Adrenal gland (tissue), 12 donors: ENCODE results near the gene DLEC1. TPM values are rescaled to one million over a fixed set of nuclear protein-coding genes. Genes with fewer than 3 reads are reported as not detected.
A peak's percentile ranks its signal among the peaks of the same experiment; 100 is the strongest.

ENCODE experiments used
- DNase-seq, 7 donors: peaks; one replicate each; pipeline ENCODE4 v3.0.0-alpha.2; 2019 to 2020
- H3K27ac ChIP-seq, 5 donors: fragments of 200-600 bp; sonication (generic) in 4 of 5; 1 replicate in 3 of 5; 2 replicates in 2 of 5; pipeline versions ENCODE4 v1.5.1 to v1.8.0; 2016 to 2020; ENCODE audit warnings: mild to moderate bottlenecking in 1 of 5
- H3K27me3 ChIP-seq: fragments of 200-600 bp; 2 replicates; pipeline ENCODE4 v1.8.0; 2021
- H3K36me3 ChIP-seq, 2 donors: fragments of 200-600 bp; replicated peaks in 1 of 2; 1 replicate in 1 of 2; 2 replicates in 1 of 2; pipeline versions ENCODE4 v1.5.1 to v1.8.0; 2018 to 2022
- H3K4me1 ChIP-seq, 2 donors: fragments of 200-600 bp; replicated peaks in 1 of 2; 1 replicate in 1 of 2; 2 replicates in 1 of 2; pipeline versions ENCODE4 v1.5.1 to v1.8.0; 2018 to 2021
- H3K4me3 ChIP-seq, 4 donors: fragments of 200-600 bp; sonication (generic) in 3 of 4; one replicate each; pipeline ENCODE4 v1.5.1; 2016 to 2018
- H3K9me3 ChIP-seq, 3 donors: fragments of 200-600 bp; sonication (generic) in 1 of 3; replicated peaks in 1 of 3; 1 replicate in 2 of 3; 2 replicates in 1 of 3; pipeline versions ENCODE4 v1.5.1 to v1.8.0; 2016 to 2021
- POLR2A ChIP-seq, 2 donors: fragments of 450-650 bp; IDR thresholded peaks; one replicate each; pipeline ENCODE4 v1.6.1; 2017; ENCODE audit warnings: antibody characterized with exemption in 2 of 2, mild to moderate bottlenecking in 2 of 2, moderate library complexity in 1 of 2
- WGBS, 4 donors: extraction: QIAGEN DNeasy Blood & Tissue Kit in 2 of 4; methylation state at CpG; one replicate each; pipeline versions ENCODE4 v1.1.5 to v1.1.7; 2013 to 2017; 5-methylcytosine and 5-hydroxymethylcytosine counted together
- intact Hi-C, 2 donors: fragments of 100-400 bp; cut with DNase I; formaldehyde crosslinking; loops; one replicate each; pipeline versions ENCODE4 v1.14.1 to v1.15.0; 2022 to 2023
- polyA plus RNA-seq, 3 donors: library from polyadenylated mRNA; stranded (reverse); fragments of 200-250 nt in 2 of 3; fragments of 350-450 nt in 1 of 3; fragmentation: Illumina TruSeq in 1 of 3; extraction: RNeasy Lipid Tissue Mini Kit (QIAGEN cat#74804) in 1 of 3; gene quantifications; one replicate each; pipeline ENCODE4 v1.2.3, GENCODE V29; 2013 to 2014
- total RNA-seq, 9 donors: library from RNA; depleted of rRNA in 4 of 9; stranded (reverse); fragments of >200 nt in 4 of 9; fragments of 120-200 nt in 1 of 9; fragmentation: NEBNext Ultra II Directional in 1 of 9; extraction: Animal tissue kit (Norgen Biotek cat#: 25700) in 1 of 9; gene quantifications; one replicate each; pipeline versions ENCODE4 v1.1.0 to v1.2.4, GENCODE V29; 2013 to 2023
- TF ChIP-seq, protein P1 (sequence below), 6 experiments: fragments of 450-650 bp in 4 of 6; fragments of 200-600 bp in 2 of 6; sonication (generic) in 1 of 6; IDR thresholded peaks; 1 replicate in 5 of 6; 2 replicates in 1 of 6; pipeline versions ENCODE4 v1.5.1 to v1.8.0; 2016 to 2021; ENCODE audit warnings: antibody characterized with exemption in 6 of 6, mild to moderate bottlenecking in 2 of 6, moderate library complexity in 1 of 6
- donor health status: healthy with polysubstance abuse.
- donor health status: Bipolar disorder and iron deficiency.
- donor health status: DM: yes; HTN: yes; CAD: no.
- donor health status: DM: no; HTN: no; CAD: no.
- donor health status: DM: no; HTN: no; CAD: no.
- donor health status: DM: yes; HTN: yes; CAD: no.

The DLEC1 gene
- total and polyA plus RNA-seq, 12 donors = 0.18 to 2.0 (median 1.1) TPM

DNA sequence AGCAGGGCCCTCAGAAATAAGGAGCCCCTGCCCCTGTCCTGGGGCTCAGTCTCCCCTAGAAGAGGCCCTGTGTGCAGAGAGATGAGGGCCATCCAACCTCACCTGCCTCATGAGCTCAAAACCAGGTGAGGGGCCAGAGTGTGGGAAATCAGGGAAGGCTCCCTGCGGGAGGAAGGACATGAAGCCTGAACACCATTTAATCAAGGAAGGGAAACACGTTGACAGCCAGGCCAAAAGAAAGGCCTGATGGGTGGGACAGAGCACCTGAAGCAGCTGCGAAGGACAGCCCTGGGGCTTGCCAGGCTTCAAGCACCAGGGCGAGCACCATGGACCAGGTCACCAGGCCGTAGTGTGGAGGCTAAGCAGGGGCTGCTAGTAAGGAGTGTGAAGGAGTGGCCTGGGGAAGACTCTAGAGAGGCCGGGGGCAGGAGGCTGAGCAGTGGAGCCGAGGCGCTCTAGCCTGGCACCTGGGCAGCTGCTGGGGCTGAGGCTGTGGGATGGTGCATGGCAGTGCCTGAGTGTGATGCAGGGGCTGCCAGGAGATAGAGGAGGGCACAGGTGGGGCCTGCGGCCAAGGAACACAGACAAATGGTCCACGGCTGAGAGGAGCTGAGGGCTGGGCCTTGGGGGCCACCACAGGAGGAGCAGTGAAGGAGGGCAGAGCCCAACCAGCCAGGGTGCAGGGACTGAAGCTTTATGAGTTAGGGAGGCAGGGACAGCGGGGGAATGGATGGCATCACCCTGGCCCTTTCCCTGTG is 81.9 kb downstream of the DLEC1 start:
- TF ChIP-seq, protein P1, sequence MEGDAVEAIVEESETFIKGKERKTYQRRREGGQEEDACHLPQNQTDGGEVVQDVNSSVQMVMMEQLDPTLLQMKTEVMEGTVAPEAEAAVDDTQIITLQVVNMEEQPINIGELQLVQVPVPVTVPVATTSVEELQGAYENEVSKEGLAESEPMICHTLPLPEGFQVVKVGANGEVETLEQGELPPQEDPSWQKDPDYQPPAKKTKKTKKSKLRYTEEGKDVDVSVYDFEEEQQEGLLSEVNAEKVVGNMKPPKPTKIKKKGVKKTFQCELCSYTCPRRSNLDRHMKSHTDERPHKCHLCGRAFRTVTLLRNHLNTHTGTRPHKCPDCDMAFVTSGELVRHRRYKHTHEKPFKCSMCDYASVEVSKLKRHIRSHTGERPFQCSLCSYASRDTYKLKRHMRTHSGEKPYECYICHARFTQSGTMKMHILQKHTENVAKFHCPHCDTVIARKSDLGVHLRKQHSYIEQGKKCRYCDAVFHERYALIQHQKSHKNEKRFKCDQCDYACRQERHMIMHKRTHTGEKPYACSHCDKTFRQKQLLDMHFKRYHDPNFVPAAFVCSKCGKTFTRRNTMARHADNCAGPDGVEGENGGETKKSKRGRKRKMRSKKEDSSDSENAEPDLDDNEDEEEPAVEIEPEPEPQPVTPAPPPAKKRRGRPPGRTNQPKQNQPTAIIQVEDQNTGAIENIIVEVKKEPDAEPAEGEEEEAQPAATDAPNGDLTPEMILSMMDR (IDR thresholded peaks at IDR 0.05) = no peak
- TF ChIP-seq POLR2A (IDR thresholded peaks at IDR 0.05) = no peak
- DNase-seq = peak in 4 of 7 donors; percentile 5 to 44 (median 12)
- whole genome bisulfite sequencing, 4 donors = 89 to 90% (median 90%) methylated on average over 9 to 11 of the region's 11 CpGs
- intact Hi-C loops = loop anchor here (5.0 to 10.0 kb wide), 2 partner anchors 114 to 124 kb away; no protein-coding TSS in a partner anchor
- Histone ChIP-seq H3K4me3 (no peak overlapping the region), H3K36me3 (peaks cover 0 to 60% of the 10 kb centered on the region in 2 donors), H3K9me3 (no peaks in the 10 kb centered on the region), H3K27me3 (no peaks in the 10 kb centered on the region), H3K4me1 (no peaks in the 10 kb centered on the region), H3K27ac (no peak overlapping the region)

DNA sequence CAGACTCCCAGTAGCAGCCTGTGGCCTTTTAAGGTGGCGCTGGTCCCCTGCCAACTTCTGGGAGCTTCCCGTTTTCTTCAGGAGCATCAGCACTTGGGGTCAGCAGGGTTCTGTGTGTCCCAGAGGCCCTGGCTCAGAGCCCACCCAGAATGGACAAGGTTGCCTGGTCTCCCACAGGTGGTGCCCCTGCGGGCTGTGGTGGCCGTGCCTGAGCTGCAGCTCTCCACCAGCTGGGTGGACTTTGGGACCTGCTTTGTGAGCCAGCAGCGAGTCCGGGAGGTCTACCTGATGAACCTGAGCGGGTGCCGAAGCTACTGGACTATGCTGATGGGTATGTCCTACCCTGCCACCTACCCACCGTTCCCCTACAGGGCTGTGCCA is 82.4 kb downstream of the DLEC1 start:
- TF ChIP-seq POLR2A (IDR thresholded peaks at IDR 0.05) = no peak
- TF ChIP-seq, protein P1 (IDR thresholded peaks at IDR 0.05) = no peak
- peak in 4 of 7 donors; percentile 15 to 51 (median 26) for DNase-seq
- H3K27ac ChIP-seq = no peak overlapping the region
- 84 to 100% (median 86%) methylated on average over 3 to 9 of the region's 9 CpGs; no CpG with 5 or more reads in 1 of the 4 donors for WGBS, 4 donors
- intact Hi-C loops = loop anchor here (5.0 to 10.0 kb wide), 2 partner anchors 114 to 123 kb away; no protein-coding TSS in a partner anchor
- no peaks in the 10 kb centered on the region for H3K9me3 ChIP-seq
- H3K36me3 ChIP-seq = peaks cover 0 to 66% of the 10 kb centered on the region in 2 donors
- no peaks in the 10 kb centered on the region for H3K27me3 ChIP-seq
- no peak overlapping the region for H3K4me3 ChIP-seq
- H3K4me1 ChIP-seq = no peaks in the 10 kb centered on the region

DNA sequence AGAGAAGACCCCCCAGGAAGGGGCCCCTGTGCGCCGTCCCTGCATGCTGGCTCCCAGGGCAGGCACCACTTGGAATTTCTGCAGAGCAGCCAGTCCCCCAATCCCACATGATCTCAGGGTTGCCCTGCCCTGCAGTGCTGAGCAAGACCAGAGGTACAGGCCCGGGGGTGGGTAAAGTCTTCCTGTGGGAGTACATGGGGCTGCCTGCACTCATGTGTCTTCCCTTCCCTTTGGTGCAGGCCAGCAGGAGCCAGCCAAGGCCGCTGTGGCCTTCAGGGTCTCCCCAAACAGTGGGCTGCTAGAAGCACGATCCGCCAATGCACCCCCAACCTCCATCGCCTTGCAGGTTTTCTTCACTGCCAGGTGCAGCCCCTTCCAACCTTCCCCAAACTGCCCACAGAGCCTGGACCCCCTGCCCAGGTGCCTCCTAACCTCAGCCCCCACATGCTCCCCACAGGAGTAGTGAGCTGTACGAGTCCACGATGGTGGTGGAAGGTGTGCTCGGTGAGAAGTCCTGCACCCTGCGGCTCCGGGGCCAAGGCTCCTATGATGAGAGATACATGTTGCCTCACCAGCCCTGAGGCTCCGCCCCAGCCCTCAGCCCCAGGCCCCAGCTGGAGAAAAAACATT is 82.9 kb downstream of the DLEC1 start:
- Histone ChIP-seq H3K36me3 (peaks cover 0 to 71% of the 10 kb centered on the region in 2 donors), H3K27me3 (no peaks in the 10 kb centered on the region), H3K4me1 (no peaks in the 10 kb centered on the region), H3K27ac (no peak overlapping the region), H3K4me3 (no peak overlapping the region), H3K9me3 (no peaks in the 10 kb centered on the region)
- intact Hi-C loops = loop anchor here (5.0 to 10.0 kb wide), 2 partner anchors 115 to 123 kb away; no protein-coding TSS in a partner anchor
- WGBS, 4 donors = 82 to 100% (median 84%) methylated on average over 1 to 13 of the region's 13 CpGs
- no peak for TF ChIP-seq POLR2A (IDR thresholded peaks at IDR 0.05)
- TF ChIP-seq, protein P1 (IDR thresholded peaks at IDR 0.05) = no peak
- peak in 4 of 7 donors; percentile 11 to 47 (median 18) for DNase-seq

DNA sequence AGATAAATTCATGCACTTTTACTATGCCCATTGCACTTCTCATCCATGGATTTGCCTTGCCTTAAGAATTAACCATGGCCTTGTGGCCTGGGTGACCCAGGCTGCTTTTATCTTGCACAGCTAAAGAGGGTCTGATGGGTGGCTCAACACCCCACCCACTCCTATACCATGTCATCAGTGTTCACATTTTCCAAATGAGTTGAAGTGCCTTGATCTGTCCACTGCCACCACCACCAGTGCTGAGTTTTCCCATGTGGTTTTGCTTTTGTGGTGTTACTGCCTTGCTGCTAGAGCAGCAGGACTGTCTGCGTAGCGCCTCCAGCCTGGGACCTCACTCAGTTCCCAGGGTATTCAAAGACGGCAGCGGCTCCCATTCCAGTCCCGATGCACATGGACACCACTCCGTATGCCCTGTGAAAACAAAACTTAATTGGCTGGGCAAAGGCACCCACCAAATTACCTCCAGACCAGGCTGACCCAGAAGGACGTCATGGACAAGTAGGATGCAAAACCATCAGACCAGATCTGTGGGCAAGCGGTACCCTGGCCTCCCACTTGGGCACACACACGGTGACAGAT is 83.8 kb downstream of the DLEC1 start:
- TF ChIP-seq POLR2A (IDR thresholded peaks at IDR 0.05) = no peak
- TF ChIP-seq, protein P1 (IDR thresholded peaks at IDR 0.05) = no peak
- 90 to 97% (median 93%) methylated on average over 9 of the region's 9 CpGs for WGBS, 4 donors
- Histone ChIP-seq H3K4me3 (no peak overlapping the region), H3K9me3 (no peaks in the 10 kb centered on the region), H3K27me3 (no peaks in the 10 kb centered on the region), H3K36me3 (peaks cover 0 to 79% of the 10 kb centered on the region in 2 donors), H3K27ac (no peak overlapping the region), H3K4me1 (no peaks in the 10 kb centered on the region)
- intact Hi-C loops = loop anchor here (5.0 to 10.0 kb wide), 2 partner anchors 116 to 122 kb away; no protein-coding TSS in a partner anchor
- DNase-seq = peak in 2 of 7 donors; percentile 5 to 48
